Stimulated activated CD4-positive, alpha-beta T cell treated with anti-CD3 and anti-CD28 coated beads, Interleukin-4, amount 100 ng/mL, for 48 hours (primary cell): ENCODE results near the gene MYZAP.

Source experiments
- DNase-seq, 2 donors: peaks; one replicate each; pipeline ENCODE4 v3.0.0-alpha.2; 2020; ENCODE audit warnings: low read depth in 2 of 2

Gene MYZAP

GRCh38 chr15:57562196-57562769 lies 29.4 kb upstream of the MYZAP start:
- no peak for DNase-seq

DNA sequence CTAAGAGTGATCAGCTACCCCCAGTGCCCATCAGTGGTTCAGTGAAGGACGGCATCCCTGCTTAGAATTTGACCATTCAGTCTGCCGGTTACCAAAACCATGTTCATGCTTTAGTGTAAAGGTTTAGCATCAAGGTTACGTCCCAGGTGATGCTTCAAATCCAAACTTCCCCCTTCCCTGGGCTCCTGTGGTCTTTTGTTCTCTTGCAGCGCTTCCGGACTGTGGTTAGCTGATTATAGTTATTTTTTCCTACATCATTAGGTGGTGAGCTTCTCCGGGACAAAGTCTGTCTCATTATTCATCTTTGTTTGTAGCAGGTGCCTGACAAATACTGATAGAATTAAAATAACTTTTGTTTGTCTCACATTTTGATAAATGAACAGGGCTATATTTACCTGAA lies 28.3 kb upstream of the MYZAP start:
- DNase-seq, result no peak

DNA sequence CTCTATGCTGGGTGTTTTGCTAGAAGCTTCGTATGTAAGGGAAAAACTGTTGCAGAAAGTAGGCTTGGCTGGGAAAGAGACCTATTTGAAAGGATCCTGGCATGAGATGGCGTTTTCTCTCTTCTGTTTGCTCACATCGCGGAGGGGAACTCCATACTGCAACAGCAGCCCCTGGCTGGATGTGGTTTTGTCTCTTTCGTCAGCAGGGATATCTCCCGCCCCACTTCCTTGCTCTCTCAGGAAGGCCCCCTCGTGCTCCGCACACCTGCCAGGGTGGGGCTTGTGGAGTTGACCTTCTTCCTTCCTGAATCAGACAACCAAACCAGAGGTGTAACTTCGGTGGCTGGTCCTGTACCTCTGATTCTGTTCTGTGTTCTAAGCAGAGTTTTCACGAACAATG lies 26.4 kb upstream of the MYZAP start:
- no peak for DNase-seq

DNA sequence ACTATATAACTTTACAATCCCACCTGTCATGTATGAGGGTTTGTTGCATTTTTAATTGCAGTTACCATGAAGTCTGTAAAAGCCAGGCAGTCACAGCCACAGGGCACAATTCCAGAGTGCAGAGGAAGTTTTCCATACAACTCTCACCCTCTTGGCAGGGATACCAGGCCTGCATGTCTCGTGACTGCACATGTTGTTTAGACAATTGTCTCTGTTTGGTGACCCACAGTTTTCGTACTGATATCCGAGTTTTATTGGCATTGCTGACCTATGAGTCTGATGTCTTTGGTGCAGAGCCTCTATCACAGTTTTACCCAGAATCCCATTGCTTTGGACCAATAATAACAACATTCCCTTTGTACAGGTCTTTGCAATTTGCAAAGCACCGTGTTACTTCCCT lies 24.9 kb upstream of the MYZAP start:
- DNase-seq, result no peak

- DNase-seq, result no peak
Measured at GRCh38 chr15:57567891-57568290, 23.8 kb upstream of the MYZAP start.

DNA sequence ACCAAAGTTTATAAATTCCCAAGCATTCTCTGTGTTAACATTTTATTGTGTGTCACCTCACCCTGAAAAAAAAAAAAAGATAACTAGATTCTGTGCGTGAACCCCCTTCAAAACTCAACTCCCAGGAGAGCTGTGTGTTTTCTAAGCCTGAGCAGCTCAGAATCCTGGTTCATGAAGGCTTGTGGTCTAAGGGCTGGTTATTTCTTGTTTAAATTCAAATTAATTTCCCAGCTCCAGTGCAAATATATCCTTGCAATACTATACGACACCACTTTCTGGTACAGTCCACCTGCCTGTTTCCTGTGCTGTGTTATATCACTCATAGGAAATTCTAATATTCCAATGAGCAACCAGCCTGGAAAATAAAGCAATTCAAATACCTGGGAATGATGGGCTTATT lies 23.4 kb upstream of the MYZAP start:
- DNase-seq, result no peak

- DNase-seq, result no peak
Measured at GRCh38 chr15:57570340-57570739, 21.4 kb upstream of the MYZAP start.

DNA sequence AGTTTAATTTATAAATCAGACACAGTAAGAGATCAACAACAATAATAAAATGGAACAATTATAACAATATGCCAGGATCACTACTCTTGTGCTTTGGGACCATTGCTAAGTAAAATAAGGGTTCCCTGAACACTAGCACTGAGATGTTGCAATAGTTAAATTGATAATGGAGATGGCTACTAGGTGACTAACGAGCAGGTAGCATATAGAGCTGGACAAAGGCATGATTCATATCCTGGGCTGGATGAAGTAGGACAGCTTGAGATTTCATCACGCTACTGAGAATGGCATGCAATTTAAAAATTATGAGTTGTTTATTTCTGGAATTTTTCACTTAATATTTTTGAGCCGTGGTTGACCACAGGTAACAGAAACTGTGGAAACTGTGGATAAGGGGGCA lies 20.7 kb upstream of the MYZAP start:
- DNase-seq, result no peak

DNA sequence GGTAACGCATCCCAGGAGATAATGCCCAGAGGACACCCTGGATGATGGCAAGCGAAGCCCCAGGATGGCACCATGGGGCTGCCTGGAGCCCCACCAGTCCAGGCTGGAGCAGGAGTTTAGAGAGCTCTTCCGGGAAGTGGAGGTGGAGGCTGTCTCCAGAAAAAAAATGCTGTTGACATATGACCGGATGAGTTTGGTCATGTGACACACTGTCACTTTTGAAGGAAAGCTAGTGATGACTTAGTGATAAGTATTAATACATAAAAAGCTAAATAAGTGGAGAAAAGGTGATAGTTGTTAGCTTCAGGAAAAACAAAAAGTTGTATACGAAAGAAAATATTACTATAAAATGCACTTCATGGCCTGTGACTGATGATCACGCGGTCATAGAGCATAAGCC lies 20.0 kb upstream of the MYZAP start:
- DNase-seq, result no peak

- no peak for DNase-seq
Measured at GRCh38 chr15:57572468-57572867, 19.2 kb upstream of the MYZAP start.

GRCh38 chr15:57573151-57573550 lies 18.6 kb upstream of the MYZAP start:
- no peak for DNase-seq

DNA sequence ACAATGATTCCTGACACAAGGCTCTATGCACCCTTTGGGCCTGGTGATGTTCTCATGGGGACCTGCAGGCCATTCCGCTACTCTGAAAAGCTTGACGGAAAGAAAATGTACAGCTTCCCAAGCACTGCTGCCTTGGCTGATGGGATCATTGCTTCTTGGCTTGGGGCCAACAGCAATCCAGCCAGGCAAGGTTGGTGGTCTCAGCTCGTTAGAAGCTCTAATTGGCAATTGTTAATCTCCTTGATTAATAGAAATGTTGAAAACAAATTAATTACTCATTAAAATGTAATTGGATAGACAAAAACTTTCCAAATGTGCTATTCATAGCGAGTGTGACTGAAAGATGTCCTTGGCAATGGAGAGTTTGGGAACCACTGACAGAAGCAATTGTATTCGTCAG lies 16.3 kb upstream of the MYZAP start:
- no peak for DNase-seq

DNA sequence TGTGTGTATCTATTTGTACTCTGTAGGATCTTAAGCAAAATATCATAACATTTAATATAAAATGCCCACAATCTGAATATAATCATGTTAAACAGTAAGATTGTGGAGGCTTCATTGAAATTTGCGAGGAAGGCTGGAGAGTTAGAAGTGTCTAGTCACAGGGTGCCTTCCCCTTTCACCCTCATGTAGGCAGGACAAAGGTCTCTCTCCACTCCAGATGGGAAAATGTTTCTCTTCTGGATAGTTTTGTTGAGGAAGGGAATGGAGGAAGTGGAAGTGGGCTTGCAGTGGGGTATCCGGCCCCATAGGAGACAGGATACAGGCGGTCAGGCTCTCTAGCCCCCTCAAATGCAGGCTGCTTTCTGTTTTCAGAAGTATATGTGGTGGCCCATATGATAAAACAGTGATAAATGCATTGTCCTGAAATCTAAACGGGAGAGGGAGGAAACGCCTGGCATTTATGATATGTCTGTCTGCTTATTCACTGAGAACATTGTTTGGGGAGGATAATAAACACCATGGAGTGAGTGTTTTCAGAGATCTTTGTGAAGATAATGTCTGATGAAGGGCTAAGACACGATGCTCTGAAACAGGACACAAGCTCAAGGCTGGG lies 13.3 kb upstream of the MYZAP start:
- no peak for DNase-seq

- no peak for DNase-seq
Measured at GRCh38 chr15:57580428-57580827, 11.3 kb upstream of the MYZAP start.

DNA sequence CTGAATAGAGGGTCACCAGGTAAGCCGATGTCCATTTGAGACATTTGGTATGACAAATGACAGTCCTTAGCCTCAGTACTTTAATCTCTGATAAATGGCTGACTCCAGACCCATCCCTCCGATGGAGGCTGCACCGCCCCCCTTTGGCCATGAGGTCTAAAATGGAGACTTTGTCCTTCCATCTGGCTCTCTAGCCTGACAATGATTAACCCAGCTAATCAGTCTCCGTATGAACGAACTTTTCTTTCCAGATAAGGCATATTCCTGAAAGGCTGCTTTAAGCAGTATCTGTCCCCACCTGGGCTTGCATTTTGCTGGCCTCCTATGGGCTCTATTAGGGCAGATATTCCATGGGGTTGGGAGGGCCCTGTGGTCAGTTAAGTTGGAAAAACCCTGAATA lies 10.8 kb upstream of the MYZAP start:
- no peak for DNase-seq

GRCh38 chr15:57582090-57582489 lies 9.6 kb upstream of the MYZAP start:
- no peak for DNase-seq

DNA sequence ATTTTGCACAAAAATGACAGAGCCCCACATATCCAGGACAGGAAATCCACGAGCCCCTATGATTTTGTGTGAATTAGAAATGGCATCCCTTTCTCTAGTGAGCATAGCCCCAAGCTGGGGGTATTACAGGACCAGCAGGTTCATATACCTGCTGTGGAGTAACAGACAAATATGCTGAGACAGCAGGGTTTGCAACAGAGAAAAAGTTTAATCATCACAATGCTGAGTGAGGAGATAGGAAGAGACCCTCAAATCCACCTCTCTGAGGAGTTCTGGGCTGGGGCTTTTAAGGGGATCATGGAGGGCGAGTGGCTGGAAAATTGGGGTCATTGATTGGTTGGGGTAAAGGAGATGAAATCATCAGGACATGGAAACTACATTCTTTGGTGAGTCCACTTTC lies 8.4 kb upstream of the MYZAP start:
- no peak for DNase-seq

DNA sequence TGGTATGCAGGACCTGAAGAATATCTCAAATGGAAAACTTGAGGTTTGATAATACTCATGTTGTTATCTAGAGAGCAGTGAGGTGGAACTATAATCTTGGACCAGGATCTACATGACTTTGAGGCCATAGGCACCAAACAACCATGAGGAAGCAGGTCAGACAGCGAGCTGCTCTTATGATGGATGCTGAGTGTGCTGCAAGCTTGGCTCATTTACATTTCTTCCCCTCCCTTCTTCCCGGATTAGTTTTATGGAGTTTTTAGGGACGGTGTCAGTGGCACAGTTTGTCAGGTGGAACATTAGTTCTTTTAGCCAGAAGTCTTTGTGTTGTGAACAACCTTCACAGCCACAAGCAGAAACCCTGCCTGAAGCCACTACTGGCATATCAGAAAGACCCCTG lies 8.0 kb upstream of the MYZAP start:
- DNase-seq, result no peak

- no peak for DNase-seq
Measured at GRCh38 chr15:57586661-57587424, 4.9 kb upstream of the MYZAP start.

DNA sequence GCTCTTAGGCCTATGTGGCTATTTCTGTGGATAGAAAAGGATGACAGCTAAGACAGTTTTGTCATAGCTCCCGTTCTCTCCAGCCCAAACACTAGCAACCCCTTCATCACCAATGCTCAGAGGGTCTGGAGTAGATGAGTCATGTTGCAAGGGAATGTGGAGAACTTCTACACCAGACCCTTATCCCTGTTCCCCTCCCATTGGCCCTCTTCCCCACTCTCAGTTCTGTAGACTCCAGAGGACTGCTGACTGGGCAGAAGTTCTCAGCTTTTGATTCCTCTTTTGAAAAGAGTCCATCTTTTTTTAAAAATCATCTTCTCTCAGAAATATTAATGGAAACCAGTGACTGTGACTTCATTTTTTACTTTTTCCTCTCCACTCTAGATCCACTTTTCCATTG lies 2.4 kb upstream of the MYZAP start:
- no peak for DNase-seq

DNA sequence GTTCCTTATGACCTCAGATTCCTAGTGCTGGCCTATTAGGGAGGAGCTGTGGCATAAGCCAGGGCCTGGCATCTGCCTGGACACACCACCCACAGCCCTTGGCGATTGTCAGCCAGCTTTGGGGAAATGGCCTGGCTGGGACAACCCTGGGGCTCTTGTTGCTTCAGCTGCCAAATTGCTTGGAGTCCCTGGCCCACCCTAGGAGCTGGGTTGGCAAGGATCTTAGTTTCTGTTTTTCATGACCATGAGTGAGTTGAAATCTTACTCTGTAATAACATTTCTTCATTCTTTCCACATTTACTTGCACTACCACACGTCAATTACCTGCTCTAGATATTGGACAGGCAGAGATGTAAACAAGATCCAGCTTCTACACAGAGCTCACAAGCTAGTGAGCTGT lies 1.9 kb upstream of the MYZAP start:
- no peak for DNase-seq

DNA sequence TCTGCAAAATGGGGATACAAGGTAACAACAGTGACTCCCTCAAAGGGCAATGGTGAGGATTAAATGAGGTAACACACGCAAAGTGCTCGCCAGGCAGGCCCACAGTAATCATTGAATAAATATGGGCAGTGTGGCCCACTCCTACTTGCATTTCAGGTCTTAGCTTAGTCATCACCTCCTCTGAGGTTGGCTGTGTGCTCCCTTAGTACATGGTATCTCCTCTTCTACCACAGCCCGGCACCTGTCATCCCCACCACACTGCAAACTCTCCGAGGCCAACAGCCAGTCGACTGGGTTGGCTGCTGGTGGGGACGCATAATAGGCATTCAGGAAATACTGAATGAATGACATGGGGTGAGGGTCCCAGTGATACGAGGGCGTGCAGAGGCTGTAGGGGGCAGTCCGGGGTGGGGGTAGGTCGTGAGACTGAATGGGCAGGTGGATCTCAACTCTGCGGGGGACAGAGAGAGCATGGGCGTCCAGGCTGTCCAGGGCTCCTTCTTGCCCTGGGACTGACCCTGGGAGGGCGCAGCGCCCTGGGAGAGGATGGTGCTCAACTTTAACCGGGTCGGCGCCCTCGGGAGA lies 375 bp upstream of the MYZAP start:
- no peak for DNase-seq

GRCh38 chr15:57592426-57592825 lies 722 bp downstream of the MYZAP start:
- DNase-seq, result no peak
